Measurements from ENCODE around the gene SDC1. TPM values are rescaled to one million over a fixed set of nuclear protein-coding genes. Genes with fewer than 3 reads are reported as not detected.

SDC1 gene
- total and polyA plus RNA-seq, 2 donors: 6.8 to 18.9 TPM

GRCh38 chr2:20218331-20219320 lies 6.3 kb downstream of the SDC1 start:
- H3K36me3 ChIP-seq (ENCODE audit: control insufficient read depth in 2 of 2, insufficient read depth in 2 of 2, low read length in 1 of 2): no peaks in the 10 kb centered on the region
- no peak for DNase-seq (ENCODE audit: low read depth in 6 of 9, low spot score in 9 of 9)
- H3K9me3 ChIP-seq (ENCODE audit: control insufficient read depth in 2 of 2, insufficient read depth in 1 of 2, low read length in 1 of 2): no peaks in the 10 kb centered on the region
- H3K4me3 ChIP-seq (ENCODE audit: low read length in 2 of 2): no peak overlapping the region
- peaks cover 0 to 18% of the 10 kb centered on the region in 2 donors for H3K4me1 ChIP-seq (ENCODE audit: control insufficient read depth in 2 of 2, insufficient read depth in 2 of 2, low read length in 2 of 2)
- 95% methylated on average over 20 of the region's 20 CpGs for WGBS
- H3K27ac ChIP-seq (ENCODE audit: low read depth in 1 of 2, low read length in 1 of 2): no peak overlapping the region
- H3K27me3 ChIP-seq (ENCODE audit: control insufficient read depth in 2 of 2, insufficient read depth in 1 of 2, low read length in 1 of 2): peaks cover 20 to 41% of the 10 kb centered on the region in 2 donors

- WGBS: 92% methylated on average over 21 of the region's 21 CpGs
- peaks cover 7 to 27% of the 10 kb centered on the region in 2 donors for H3K27me3 ChIP-seq (ENCODE audit: control insufficient read depth in 2 of 2, insufficient read depth in 1 of 2, low read length in 1 of 2)
- no peaks in the 10 kb centered on the region for H3K36me3 ChIP-seq (ENCODE audit: control insufficient read depth in 2 of 2, insufficient read depth in 2 of 2, low read length in 1 of 2)
- H3K4me3 ChIP-seq (ENCODE audit: low read length in 2 of 2): no peak overlapping the region
- no peak overlapping the region for H3K27ac ChIP-seq (ENCODE audit: low read depth in 1 of 2, low read length in 1 of 2)
- DNase-seq (ENCODE audit: low read depth in 6 of 9, low spot score in 9 of 9): no peak
- H3K4me1 ChIP-seq (ENCODE audit: control insufficient read depth in 2 of 2, insufficient read depth in 2 of 2, low read length in 2 of 2): peaks cover 0 to 28% of the 10 kb centered on the region in 2 donors
- H3K9me3 ChIP-seq (ENCODE audit: control insufficient read depth in 2 of 2, insufficient read depth in 1 of 2, low read length in 1 of 2): no peaks in the 10 kb centered on the region
Observed at GRCh38 chr2:20217041-20217970, 7.6 kb downstream of the SDC1 start.

GRCh38 chr2:20216130-20217025 lies 8.6 kb downstream of the SDC1 start:
- Histone ChIP-seq H3K36me3 (ENCODE audit: control insufficient read depth in 2 of 2, insufficient read depth in 2 of 2, low read length in 1 of 2) (no peaks in the 10 kb centered on the region), H3K4me3 (ENCODE audit: low read length in 2 of 2) (no peak overlapping the region), H3K27me3 (ENCODE audit: control insufficient read depth in 2 of 2, insufficient read depth in 1 of 2, low read length in 1 of 2) (peaks cover 2 to 18% of the 10 kb centered on the region in 2 donors), H3K9me3 (ENCODE audit: control insufficient read depth in 2 of 2, insufficient read depth in 1 of 2, low read length in 1 of 2) (no peaks in the 10 kb centered on the region), H3K4me1 (ENCODE audit: control insufficient read depth in 2 of 2, insufficient read depth in 2 of 2, low read length in 2 of 2) (peaks cover 0 to 37% of the 10 kb centered on the region in 2 donors), H3K27ac (ENCODE audit: low read depth in 1 of 2, low read length in 1 of 2) (no peak overlapping the region)
- 94% methylated on average over 22 of the region's 22 CpGs for WGBS
- DNase-seq (ENCODE audit: low read depth in 6 of 9, low spot score in 9 of 9): no peak

- Histone ChIP-seq H3K9me3 (ENCODE audit: control insufficient read depth in 2 of 2, insufficient read depth in 1 of 2, low read length in 1 of 2) (no peaks in the 10 kb centered on the region), H3K27ac (ENCODE audit: low read depth in 1 of 2, low read length in 1 of 2) (no peak overlapping the region), H3K36me3 (ENCODE audit: control insufficient read depth in 2 of 2, insufficient read depth in 2 of 2, low read length in 1 of 2) (no peaks in the 10 kb centered on the region), H3K27me3 (ENCODE audit: control insufficient read depth in 2 of 2, insufficient read depth in 1 of 2, low read length in 1 of 2) (peaks cover 0 to 9% of the 10 kb centered on the region in 2 donors), H3K4me3 (ENCODE audit: low read length in 2 of 2) (no peak overlapping the region), H3K4me1 (ENCODE audit: control insufficient read depth in 2 of 2, insufficient read depth in 2 of 2, low read length in 2 of 2) (peaks cover 0 to 37% of the 10 kb centered on the region in 2 donors)
- WGBS: 88% methylated on average over 13 of the region's 13 CpGs
- no peak for DNase-seq (ENCODE audit: low read depth in 6 of 9, low spot score in 9 of 9)
Observed at GRCh38 chr2:20215183-20216040, 9.5 kb downstream of the SDC1 start.

GRCh38 chr2:20214566-20215182 lies 10.3 kb downstream of the SDC1 start:
- Histone ChIP-seq H3K36me3 (ENCODE audit: control insufficient read depth in 2 of 2, insufficient read depth in 2 of 2, low read length in 1 of 2) (no peaks in the 10 kb centered on the region), H3K4me3 (ENCODE audit: low read length in 2 of 2) (no peak overlapping the region), H3K4me1 (ENCODE audit: control insufficient read depth in 2 of 2, insufficient read depth in 2 of 2, low read length in 2 of 2) (peaks cover 0 to 37% of the 10 kb centered on the region in 2 donors), H3K27me3 (ENCODE audit: control insufficient read depth in 2 of 2, insufficient read depth in 1 of 2, low read length in 1 of 2) (peaks cover 0 to 3% of the 10 kb centered on the region in 2 donors), H3K27ac (ENCODE audit: low read depth in 1 of 2, low read length in 1 of 2) (peak overlapping the region in 1 of 2 donors; percentile 53), H3K9me3 (ENCODE audit: control insufficient read depth in 2 of 2, insufficient read depth in 1 of 2, low read length in 1 of 2) (no peaks in the 10 kb centered on the region)
- no peak for DNase-seq (ENCODE audit: low read depth in 6 of 9, low spot score in 9 of 9)
- 87% methylated on average over 2 of the region's 2 CpGs for WGBS

- peaks cover 0 to 4% of the 10 kb centered on the region in 2 donors for H3K9me3 ChIP-seq (ENCODE audit: control insufficient read depth in 2 of 2, insufficient read depth in 1 of 2, low read length in 1 of 2)
- peak overlapping the region; percentile 53 to 76 for H3K27ac ChIP-seq (ENCODE audit: low read depth in 1 of 2, low read length in 1 of 2)
- no peak overlapping the region for H3K4me3 ChIP-seq (ENCODE audit: low read length in 2 of 2)
- no peak for DNase-seq (ENCODE audit: low read depth in 6 of 9, low spot score in 9 of 9)
- peaks cover 0 to 37% of the 10 kb centered on the region in 2 donors for H3K4me1 ChIP-seq (ENCODE audit: control insufficient read depth in 2 of 2, insufficient read depth in 2 of 2, low read length in 2 of 2)
- peaks cover 0 to 2% of the 10 kb centered on the region in 2 donors for H3K27me3 ChIP-seq (ENCODE audit: control insufficient read depth in 2 of 2, insufficient read depth in 1 of 2, low read length in 1 of 2)
- H3K36me3 ChIP-seq (ENCODE audit: control insufficient read depth in 2 of 2, insufficient read depth in 2 of 2, low read length in 1 of 2): no peaks in the 10 kb centered on the region
- WGBS: 82% methylated on average over 9 of the region's 9 CpGs
Observed at GRCh38 chr2:20213651-20214565, 11.0 kb downstream of the SDC1 start.

- Histone ChIP-seq H3K36me3 (ENCODE audit: control insufficient read depth in 2 of 2, insufficient read depth in 2 of 2, low read length in 1 of 2) (no peaks in the 10 kb centered on the region), H3K27me3 (ENCODE audit: control insufficient read depth in 2 of 2, insufficient read depth in 1 of 2, low read length in 1 of 2) (no peaks in the 10 kb centered on the region), H3K9me3 (ENCODE audit: control insufficient read depth in 2 of 2, insufficient read depth in 1 of 2, low read length in 1 of 2) (peaks cover 0 to 4% of the 10 kb centered on the region in 2 donors), H3K4me1 (ENCODE audit: control insufficient read depth in 2 of 2, insufficient read depth in 2 of 2, low read length in 2 of 2) (peaks cover 0 to 42% of the 10 kb centered on the region in 2 donors), H3K4me3 (ENCODE audit: low read length in 2 of 2) (no peak overlapping the region), H3K27ac (ENCODE audit: low read depth in 1 of 2, low read length in 1 of 2) (peak overlapping the region; percentile 62 to 76)
- DNase-seq (ENCODE audit: low read depth in 6 of 9, low spot score in 9 of 9): no peak
- WGBS: 93% methylated on average over 16 of the region's 16 CpGs
Observed at GRCh38 chr2:20212871-20213503, 11.9 kb downstream of the SDC1 start.
